Measurements from ENCODE around the gene UPK2.
"Not testable (repeated sequence)": the region's sequence is repeated elsewhere in the genome, so short reads cannot be mapped to it uniquely, and the experiment has no call there.

The UPK2 gene

GRCh38 chr11:118939404-118939915, 16.6 kb upstream of the UPK2 start:
- Histone ChIP-seq H3K9me3 (no peaks in the 10 kb centered on the region), H3K36me3 (no peaks in the 10 kb centered on the region), H3K27ac (no peak overlapping the region), H3K4me3 (ENCODE audit: low read depth in 1 of 2, low read length in 1 of 2) (no peak overlapping the region), H3K4me1 (ENCODE audit: control insufficient read depth in 1 of 2, insufficient read depth in 1 of 2, low read depth in 1 of 2, low read length in 1 of 2) (peaks cover 9 to 10% of the 10 kb centered on the region in 2 experiments), H3K27me3 (peaks cover 4% of the 10 kb centered on the region)
- TF ChIP-seq CTCF (IDR thresholded peaks at IDR 0.05) = no peak

GRCh38 chr11:118939953-118940598, 16.0 kb upstream of the UPK2 start:
- no peak for TF ChIP-seq CTCF (IDR thresholded peaks at IDR 0.05)
- Histone ChIP-seq H3K36me3 (no peaks in the 10 kb centered on the region), H3K27me3 (peaks cover 4% of the 10 kb centered on the region), H3K4me1 (ENCODE audit: control insufficient read depth in 1 of 2, insufficient read depth in 1 of 2, low read depth in 1 of 2, low read length in 1 of 2) (peaks cover 9 to 10% of the 10 kb centered on the region in 2 experiments), H3K27ac (no peak overlapping the region), H3K4me3 (ENCODE audit: low read depth in 1 of 2, low read length in 1 of 2) (no peak overlapping the region), H3K9me3 (no peaks in the 10 kb centered on the region)

- Histone ChIP-seq H3K27me3 (peaks cover 3% of the 10 kb centered on the region), H3K4me3 (ENCODE audit: low read depth in 1 of 2, low read length in 1 of 2) (no peak overlapping the region), H3K9me3 (no peaks in the 10 kb centered on the region), H3K27ac (no peak overlapping the region), H3K36me3 (no peaks in the 10 kb centered on the region), H3K4me1 (ENCODE audit: control insufficient read depth in 1 of 2, insufficient read depth in 1 of 2, low read depth in 1 of 2, low read length in 1 of 2) (no peaks in the 10 kb centered on the region)
- no peak for TF ChIP-seq CTCF (IDR thresholded peaks at IDR 0.05)
Observed at GRCh38 chr11:118947091-118947490, 9.0 kb upstream of the UPK2 start.

GRCh38 chr11:118948000-118948399, 8.1 kb upstream of the UPK2 start:
- Histone ChIP-seq H3K9me3 (no peaks in the 10 kb centered on the region), H3K27me3 (peaks cover 3% of the 10 kb centered on the region), H3K4me3 (ENCODE audit: low read depth in 1 of 2, low read length in 1 of 2) (no peak overlapping the region), H3K27ac (no peak overlapping the region), H3K4me1 (ENCODE audit: control insufficient read depth in 1 of 2, insufficient read depth in 1 of 2, low read depth in 1 of 2, low read length in 1 of 2) (no peaks in the 10 kb centered on the region), H3K36me3 (no peaks in the 10 kb centered on the region)
- TF ChIP-seq CTCF (IDR thresholded peaks at IDR 0.05) = no peak

GRCh38 chr11:118953265-118953664, 2.8 kb upstream of the UPK2 start:
- Histone ChIP-seq H3K36me3 (no peaks in the 10 kb centered on the region), H3K4me3 (ENCODE audit: low read depth in 1 of 2, low read length in 1 of 2) (no peak overlapping the region), H3K4me1 (ENCODE audit: control insufficient read depth in 1 of 2, insufficient read depth in 1 of 2, low read depth in 1 of 2, low read length in 1 of 2) (no peaks in the 10 kb centered on the region), H3K27me3 (peaks cover 12% of the 10 kb centered on the region), H3K27ac (no peak overlapping the region), H3K9me3 (no peaks in the 10 kb centered on the region)
- TF ChIP-seq CTCF (IDR thresholded peaks at IDR 0.05) = no peak

- H3K27ac ChIP-seq; H3K4me3 ChIP-seq (ENCODE audit: low read depth in 1 of 2, low read length in 1 of 2); H3K36me3 ChIP-seq; H3K4me1 ChIP-seq (ENCODE audit: control insufficient read depth in 1 of 2, insufficient read depth in 1 of 2, low read depth in 1 of 2, low read length in 1 of 2); H3K9me3 ChIP-seq: not testable (repeated sequence)
- H3K27me3 ChIP-seq = peaks cover 11% of the 10 kb centered on the region
Observed at GRCh38 chr11:118953976-118954375, 2.1 kb upstream of the UPK2 start.
